ENCODE measurements around the gene MYADM. TPM values are rescaled to one million over a fixed set of nuclear protein-coding genes. Genes with fewer than 3 reads are reported as not detected.
"Not testable (repeated sequence)": the region's sequence is repeated elsewhere in the genome, so short reads cannot be mapped to it uniquely, and the experiment has no call there.

MYADM gene
- total RNA-seq, 2 experiments from 2014 or later: 64.7 to 69.9 TPM

- ChIA-PET CTCF (interaction anchor here (2.1 kb wide), 1 partner anchor 31 kb away, joined by 5 read pairs; no protein-coding TSS in a partner anchor), POLR2A (no interaction called here)
- TF ChIP-seq CTCF (IDR thresholded peaks at IDR 0.05): no peak
- ATAC-seq (no peak), DNase-seq (peak; percentile 18)
- Mint-ChIP-seq H3K27ac (no peak within 1 kb of the TSS), H3K4me3 (peak within 1 kb of the TSS; percentile 45), H3K27me3 (peaks cover 26% of the 10 kb centered on the region), H3K36me3 (ENCODE audit: low read depth) (no peaks in the 10 kb centered on the region), H3K9me3 (no peaks in the 10 kb centered on the region), H3K4me1 (ENCODE audit: low read depth) (no peaks in the 10 kb centered on the region)
- intact Hi-C loops (cut with micrococcal nuclease): no loop called here
Observed at GRCh38 chr19:53824134-53824611, 43.5 kb upstream of the MYADM start, which contains the start of gene NLRP12. TSS of gene NLRP12 (minus strand) at chr19:53824314. CDS start at chr19:53824174, 140 bp downstream.

DNA sequence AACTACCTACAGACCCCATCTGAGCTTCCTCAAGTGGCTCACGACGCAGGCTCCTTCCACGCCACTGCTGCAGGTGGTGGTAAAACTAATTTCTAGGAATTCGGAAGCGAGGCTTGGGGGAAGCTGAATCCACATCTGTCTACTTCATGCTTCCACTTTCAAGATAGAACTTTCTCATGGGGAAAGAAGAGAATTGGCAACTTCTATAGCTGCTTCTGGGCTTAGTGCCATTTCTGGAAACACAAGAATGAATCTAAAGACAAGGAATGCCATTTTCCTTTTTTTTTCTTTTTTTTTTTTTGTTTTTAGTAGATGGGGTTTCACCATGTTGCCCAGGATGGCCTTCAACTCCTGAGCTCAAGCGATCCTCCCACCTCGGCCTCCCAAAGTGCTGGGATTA, 40.8 kb upstream of the MYADM start:
- CTCF ChIA-PET: interaction anchor here (1.0 to 1.2 kb wide), 2 partner anchors 34 to 80 kb away, joined by 3 read pairs; no protein-coding TSS in a partner anchor

DNA sequence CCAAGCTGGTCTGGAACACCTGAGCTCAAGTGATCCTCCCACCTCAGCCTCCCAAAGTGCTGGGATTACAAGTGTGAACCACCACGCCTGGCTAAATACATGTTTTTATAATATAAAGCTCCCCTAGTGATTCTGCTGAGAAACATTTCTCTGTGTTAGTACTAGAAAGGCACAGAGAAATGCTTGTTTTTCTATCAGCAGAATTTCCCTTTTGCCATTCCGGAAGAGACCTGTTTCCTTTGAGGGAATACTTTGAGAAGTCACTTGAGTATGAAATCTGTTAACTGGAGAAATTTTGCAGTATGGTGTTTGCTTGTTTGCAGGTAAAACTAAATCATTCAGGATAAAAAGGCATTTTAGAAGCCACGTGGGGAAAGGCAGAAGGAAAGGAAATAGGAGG, 39.2 kb upstream of the MYADM start:
- POLR2A ChIA-PET: no interaction called here
- no peak overlapping the region for H3K4me3 Mint-ChIP-seq
- H3K4me1 Mint-ChIP-seq (ENCODE audit: low read depth): no peaks in the 10 kb centered on the region
- CTCF ChIA-PET: no interaction called here
- no peak for TF ChIP-seq CTCF (IDR thresholded peaks at IDR 0.05)
- peaks cover 42% of the 10 kb centered on the region for H3K27me3 Mint-ChIP-seq
- ATAC-seq: no peak
- no peaks in the 10 kb centered on the region for H3K36me3 Mint-ChIP-seq (ENCODE audit: low read depth)
- intact Hi-C loops (cut with micrococcal nuclease): no loop called here
- no peak overlapping the region for H3K27ac Mint-ChIP-seq
- no peaks in the 10 kb centered on the region for H3K9me3 Mint-ChIP-seq
- DNase-seq: no peak

More for the DNA sequence above, 40.8 kb upstream of the MYADM start:
- POLR2A ChIA-PET: interaction anchor here (0.6 kb wide), 1 partner anchor 573 kb away, joined by 3 read pairs; no protein-coding TSS in a partner anchor
- H3K4me1 Mint-ChIP-seq (ENCODE audit: low read depth): no peaks in the 10 kb centered on the region
- no peaks in the 10 kb centered on the region for H3K9me3 Mint-ChIP-seq
- ATAC-seq (no peak), DNase-seq (no peak)
- no peak overlapping the region for H3K27ac Mint-ChIP-seq
- no peaks in the 10 kb centered on the region for H3K36me3 Mint-ChIP-seq (ENCODE audit: low read depth)
- no peak for TF ChIP-seq CTCF (IDR thresholded peaks at IDR 0.05)
- intact Hi-C loops (cut with micrococcal nuclease): no loop called here
- peaks cover 32% of the 10 kb centered on the region for H3K27me3 Mint-ChIP-seq
- H3K4me3 Mint-ChIP-seq: no peak overlapping the region

DNA sequence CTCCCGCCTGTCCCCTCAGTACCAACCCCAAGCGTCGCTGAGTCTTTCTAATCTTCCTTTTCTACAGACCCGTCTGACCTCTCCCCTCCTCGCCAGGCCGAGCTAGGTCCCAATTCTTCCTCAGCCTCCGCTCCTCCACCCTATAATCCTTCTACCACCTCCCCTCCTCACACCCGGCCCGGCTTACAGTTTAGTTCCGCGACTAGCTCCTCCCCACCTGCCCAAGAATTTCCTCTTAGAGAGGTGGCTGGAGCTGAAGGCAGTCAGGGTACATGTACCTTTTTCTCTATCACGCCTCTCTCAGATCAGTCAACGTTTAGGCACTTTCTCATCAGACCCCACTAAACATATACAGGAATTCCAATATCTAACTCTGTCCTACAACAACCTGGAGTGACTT, 34.8 kb upstream of the MYADM start:
- H3K9me3 Mint-ChIP-seq; POLR2A ChIA-PET; H3K27ac Mint-ChIP-seq; H3K36me3 Mint-ChIP-seq (ENCODE audit: low read depth); DNase-seq; H3K4me1 Mint-ChIP-seq (ENCODE audit: low read depth); H3K4me3 Mint-ChIP-seq; CTCF ChIA-PET; intact Hi-C loops (cut with micrococcal nuclease); ATAC-seq: not testable (repeated sequence)
- H3K27me3 Mint-ChIP-seq: peaks cover 34% of the 10 kb centered on the region

GRCh38 chr19:53838446-53838845, 29.2 kb upstream of the MYADM start:
- DNase-seq; H3K9me3 Mint-ChIP-seq; ATAC-seq; H3K4me1 Mint-ChIP-seq (ENCODE audit: low read depth); CTCF ChIA-PET; H3K4me3 Mint-ChIP-seq; H3K36me3 Mint-ChIP-seq (ENCODE audit: low read depth); H3K27ac Mint-ChIP-seq; intact Hi-C loops (cut with micrococcal nuclease); POLR2A ChIA-PET: not testable (repeated sequence)
- H3K27me3 Mint-ChIP-seq: peaks cover 12% of the 10 kb centered on the region

GRCh38 chr19:53840241-53840640, 27.4 kb upstream of the MYADM start:
- H3K4me1 Mint-ChIP-seq (ENCODE audit: low read depth); H3K27me3 Mint-ChIP-seq; CTCF ChIA-PET; ATAC-seq; H3K27ac Mint-ChIP-seq; DNase-seq; POLR2A ChIA-PET; H3K36me3 Mint-ChIP-seq (ENCODE audit: low read depth); H3K9me3 Mint-ChIP-seq; H3K4me3 Mint-ChIP-seq: not testable (repeated sequence)
- intact Hi-C loops (cut with micrococcal nuclease): loop anchor here (5.0 to 10.0 kb wide), 2 partner anchors 65 to 182 kb away; partner anchors contain the start of gene CACNG7

- H3K27me3 Mint-ChIP-seq; H3K4me3 Mint-ChIP-seq; POLR2A ChIA-PET; H3K9me3 Mint-ChIP-seq; H3K4me1 Mint-ChIP-seq (ENCODE audit: low read depth); DNase-seq; ATAC-seq; H3K36me3 Mint-ChIP-seq (ENCODE audit: low read depth); H3K27ac Mint-ChIP-seq: not testable (repeated sequence)
- CTCF ChIA-PET: interaction anchor here (0.7 to 1.7 kb wide), 5 partner anchors 11 to 278 kb away, joined by 3 to 17 read pairs (median 4); no protein-coding TSS in a partner anchor
- intact Hi-C loops (cut with micrococcal nuclease): loop anchor here (5.0 to 10.0 kb wide), 2 partner anchors 64 to 181 kb away; partner anchors contain the start of gene CACNG7
Observed at GRCh38 chr19:53840914-53841313, 26.8 kb upstream of the MYADM start.
